T-helper 1 cell (primary cell): ENCODE data around the gene ADGRV1.
"Not testable (repeated sequence)": the region's sequence is repeated elsewhere in the genome, so short reads cannot be mapped to it uniquely, and the experiment has no call there.

ENCODE experiments used
- DNase-seq, 5 donors: peaks; one replicate each; pipeline ENCODE4 v3.0.0-alpha.2; 2012 to 2020

ADGRV1 gene

GRCh38 chr5:90601468-90601867 lies 42.9 kb downstream of the ADGRV1 start:
- no peak for DNase-seq

GRCh38 chr5:90602681-90603080 lies 44.1 kb downstream of the ADGRV1 start:
- DNase-seq, result no peak

GRCh38 chr5:90606539-90606938 lies 47.9 kb downstream of the ADGRV1 start:
- DNase-seq, result no peak

DNA sequence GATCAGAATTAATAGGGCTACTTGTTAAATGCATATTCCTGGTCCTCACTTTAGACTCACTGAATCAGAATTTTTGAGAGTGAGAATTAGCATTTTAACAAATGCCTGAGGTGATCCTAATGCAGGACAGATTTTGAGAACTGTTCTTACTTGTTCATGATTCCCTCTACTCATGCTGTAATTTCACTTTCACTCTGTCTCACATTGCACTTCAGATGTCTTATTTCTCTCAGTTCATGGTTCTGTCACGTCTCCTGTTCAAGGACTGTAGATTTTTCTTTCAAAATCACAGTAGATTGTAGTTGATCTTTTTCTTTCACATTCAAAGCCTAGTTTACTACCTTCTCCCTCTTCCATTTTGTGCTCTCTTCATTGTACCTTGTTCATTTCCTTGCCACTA lies 54.3 kb downstream of the ADGRV1 start:
- no peak for DNase-seq

GRCh38 chr5:90613459-90613858 lies 54.9 kb downstream of the ADGRV1 start:
- DNase-seq, result no peak

GRCh38 chr5:90613918-90614504 lies 55.4 kb downstream of the ADGRV1 start:
- no peak for DNase-seq

DNA sequence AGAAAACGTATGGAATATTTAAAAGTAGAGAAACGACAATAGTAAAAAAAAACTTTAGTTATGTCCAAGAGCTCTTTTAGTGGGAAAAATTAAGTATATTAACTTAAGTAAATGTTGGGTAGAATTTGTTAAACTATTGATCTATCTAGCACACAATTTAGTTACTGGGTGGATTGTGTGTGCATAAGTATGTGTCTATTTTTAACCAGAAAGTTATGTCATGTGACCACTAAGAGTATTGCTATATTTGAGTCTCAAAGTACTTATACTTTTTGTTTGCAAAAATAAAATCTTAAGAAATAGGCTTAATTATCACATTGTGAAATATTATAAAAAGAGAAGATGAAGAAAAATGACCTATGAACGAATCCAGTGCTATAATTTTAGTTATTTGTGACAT lies 56.8 kb downstream of the ADGRV1 start:
- no peak for DNase-seq

- DNase-seq, result no peak
Measured at GRCh38 chr5:90618071-90618470, 59.5 kb downstream of the ADGRV1 start.

DNA sequence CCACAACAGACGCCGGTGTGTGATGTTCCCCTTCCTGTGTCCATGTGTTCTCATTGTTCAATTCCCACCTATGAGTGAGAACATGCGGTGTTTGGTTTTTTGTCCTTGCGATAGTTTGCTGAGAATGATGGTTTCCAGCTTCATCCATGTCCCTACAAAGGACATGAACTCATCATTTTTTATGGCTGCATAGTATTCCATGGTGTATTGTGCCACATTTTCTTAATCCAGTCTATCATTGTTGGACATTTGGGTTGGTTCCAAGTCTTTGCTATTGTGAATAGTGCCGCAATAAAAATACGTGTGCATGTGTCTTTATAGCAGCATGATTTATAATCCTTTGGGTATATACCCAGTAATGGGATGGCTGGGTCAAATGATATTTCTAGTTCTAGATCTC lies 61.2 kb downstream of the ADGRV1 start:
- not testable (repeated sequence) for DNase-seq

DNA sequence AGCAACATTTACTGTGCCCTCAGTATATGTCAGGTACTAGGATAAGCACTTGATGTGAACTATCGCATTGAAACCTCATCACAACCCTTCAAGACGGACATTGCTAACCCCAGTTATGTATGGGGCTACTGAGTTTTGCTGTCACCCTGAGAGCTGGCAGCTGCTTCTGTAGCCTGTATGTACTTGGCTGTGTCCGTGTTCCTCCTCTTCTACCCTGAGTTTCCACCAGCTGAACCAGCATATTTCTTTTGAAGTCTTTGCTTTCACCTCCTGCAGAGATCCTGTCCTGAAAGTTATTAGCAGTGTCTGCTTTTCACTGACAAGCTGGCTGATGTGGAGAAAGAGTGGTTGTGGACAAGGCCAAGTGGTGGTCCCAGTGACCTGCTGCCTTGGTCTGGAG lies 63.3 kb downstream of the ADGRV1 start:
- DNase-seq, result no peak

DNA sequence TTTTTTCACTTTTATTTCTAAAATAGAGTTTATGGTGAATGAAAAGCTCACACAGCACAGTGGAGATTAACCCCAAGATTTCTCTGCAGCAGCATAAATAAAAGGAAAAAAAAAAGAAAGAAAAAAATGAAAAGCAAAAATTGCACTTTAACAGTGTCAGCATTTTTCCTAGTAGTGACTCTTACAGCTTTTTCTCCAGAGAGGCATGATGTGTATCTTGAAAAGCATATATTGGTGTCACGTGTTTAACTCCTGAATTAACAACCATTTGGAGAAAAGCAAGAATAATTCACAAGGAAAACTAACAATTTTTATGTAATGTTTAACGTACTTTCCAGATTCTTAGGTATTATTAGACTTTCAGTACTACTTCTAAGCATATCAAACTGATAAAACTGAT lies 67.9 kb downstream of the ADGRV1 start:
- no peak for DNase-seq

DNA sequence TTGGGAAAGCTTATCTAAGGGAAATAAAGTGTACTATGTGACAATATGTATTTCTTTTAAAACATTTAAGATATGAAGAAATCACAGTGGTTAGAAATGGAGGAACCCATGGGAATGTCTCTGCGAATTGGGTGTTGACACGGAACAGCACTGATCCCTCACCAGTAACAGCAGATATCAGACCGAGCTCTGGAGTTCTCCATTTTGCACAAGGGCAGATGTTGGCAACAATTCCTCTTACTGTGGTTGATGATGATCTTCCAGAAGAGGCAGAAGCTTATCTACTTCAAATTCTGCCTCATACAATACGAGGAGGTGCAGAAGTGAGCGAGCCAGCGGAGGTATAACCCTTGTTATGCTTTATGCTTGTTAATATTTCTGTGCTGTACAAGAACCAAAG lies 69.9 kb downstream of the ADGRV1 start:
- DNase-seq, result no peak

DNA sequence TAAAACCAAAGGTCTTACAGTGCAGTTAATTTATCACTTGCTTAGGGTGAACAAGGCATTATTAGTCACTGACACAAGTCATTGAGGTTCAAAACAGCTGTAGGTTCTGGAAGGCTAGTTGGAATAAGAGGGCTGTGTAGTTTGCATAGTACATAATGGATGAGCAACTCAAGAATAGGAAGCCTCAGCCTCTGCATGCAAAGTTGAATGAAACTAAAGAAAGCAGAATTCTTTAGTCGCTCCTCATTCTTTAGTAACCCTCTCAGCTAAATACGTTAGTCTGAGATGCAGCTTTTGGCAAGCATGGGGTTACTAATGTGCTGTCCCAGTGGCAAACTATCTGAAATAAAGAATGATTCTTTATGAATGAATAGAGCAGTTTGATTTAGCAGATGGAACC lies 74.2 kb downstream of the ADGRV1 start:
- DNase-seq, result no peak

- no peak for DNase-seq
Measured at GRCh38 chr5:90636948-90637347, 78.4 kb downstream of the ADGRV1 start.

DNA sequence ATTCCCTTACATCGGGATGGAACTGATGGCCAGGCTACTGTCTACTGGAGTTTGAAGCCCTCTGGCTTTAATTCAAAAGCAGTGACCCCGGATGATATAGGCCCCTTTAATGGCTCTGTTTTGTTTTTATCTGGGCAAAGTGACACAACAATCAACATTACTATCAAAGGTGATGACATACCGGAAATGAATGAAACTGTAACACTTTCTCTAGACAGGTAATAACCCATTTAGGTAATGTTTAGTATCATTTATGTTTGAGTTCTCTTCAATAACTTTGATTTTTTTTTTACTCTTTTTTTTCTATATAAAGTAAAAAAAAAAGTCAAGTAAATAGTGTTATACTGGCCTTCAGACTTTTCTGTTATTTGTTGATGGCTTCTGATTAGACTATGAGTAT lies 79.1 kb downstream of the ADGRV1 start:
- DNase-seq, result no peak

- DNase-seq, result no peak
Measured at GRCh38 chr5:90638878-90639277, 80.3 kb downstream of the ADGRV1 start.

- no peak for DNase-seq
Measured at GRCh38 chr5:90640484-90641059, 82.0 kb downstream of the ADGRV1 start.

DNA sequence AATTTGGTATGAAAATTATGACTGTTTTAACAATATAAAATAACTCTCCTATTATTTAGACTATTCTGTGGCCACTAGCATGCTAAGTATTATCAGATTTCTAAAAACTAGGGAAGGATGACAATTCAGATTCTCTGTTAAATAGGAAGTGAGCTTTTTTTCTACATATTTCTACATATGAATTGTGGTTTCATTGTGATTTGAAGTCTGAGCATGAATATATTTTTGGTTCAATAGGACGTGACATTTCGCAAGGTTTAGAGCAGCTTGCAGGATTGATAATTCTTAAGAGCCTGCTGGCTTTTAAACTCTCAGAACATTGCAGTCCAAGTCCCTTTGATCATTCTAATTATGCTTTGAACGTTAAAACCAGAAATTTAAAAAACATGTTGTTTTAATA lies 82.9 kb downstream of the ADGRV1 start:
- no peak for DNase-seq

- no peak for DNase-seq
Measured at GRCh38 chr5:90642706-90643229, 84.2 kb downstream of the ADGRV1 start.

GRCh38 chr5:90644132-90644531 lies 85.5 kb downstream of the ADGRV1 start:
- DNase-seq, result no peak

GRCh38 chr5:90645024-90645610 lies 86.5 kb downstream of the ADGRV1 start:
- no peak for DNase-seq

DNA sequence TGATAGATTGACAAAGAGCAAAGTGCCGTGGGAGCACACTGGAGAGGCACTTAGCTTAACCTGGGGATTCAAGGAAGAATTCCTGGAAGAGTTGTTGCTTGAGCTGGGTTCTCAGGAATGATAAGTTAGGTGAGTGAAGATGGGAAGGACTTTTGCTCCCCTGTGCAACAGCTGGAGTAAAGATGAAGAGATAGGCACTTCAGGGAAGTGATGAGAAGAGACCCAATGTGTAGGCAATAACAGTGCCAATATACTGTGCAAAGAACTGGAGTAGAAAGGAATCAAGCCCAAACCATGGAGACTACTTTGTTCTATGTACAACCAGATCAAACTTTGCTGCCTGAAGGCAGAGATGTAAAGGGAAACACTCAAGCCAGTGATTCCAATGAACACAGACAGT lies 92.2 kb downstream of the ADGRV1 start:
- DNase-seq, result no peak

GRCh38 chr5:90654215-90654614 lies 95.6 kb downstream of the ADGRV1 start:
- no peak for DNase-seq

- DNase-seq, result no peak
Measured at GRCh38 chr5:90655423-90655822, 96.8 kb downstream of the ADGRV1 start.

DNA sequence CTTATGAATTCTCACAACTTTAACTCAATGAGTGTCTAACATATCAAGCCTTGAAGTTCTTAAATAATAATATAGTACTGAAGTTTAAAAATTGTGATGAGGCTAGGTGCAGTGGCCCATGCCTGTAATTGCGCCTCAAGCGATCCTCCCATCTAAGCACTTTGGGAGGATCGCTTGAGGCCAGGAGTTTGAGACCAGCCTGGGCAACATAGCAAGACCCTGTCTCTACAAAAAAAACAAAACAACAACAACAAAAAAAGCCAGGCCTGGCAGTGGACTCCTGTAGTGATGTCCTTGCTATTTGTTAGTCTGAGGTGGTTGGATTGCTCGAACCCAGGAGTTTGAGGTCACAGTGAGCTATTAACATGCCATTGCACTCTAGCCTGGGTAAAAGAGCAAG lies 98.4 kb downstream of the ADGRV1 start:
- no peak for DNase-seq
